ENCODE measurements around the gene KCNJ12. TPM values are rescaled to one million over a fixed set of nuclear protein-coding genes. Genes with fewer than 3 reads are reported as not detected.

The KCNJ12 gene
- total and polyA plus RNA-seq, 4 donors, result 2.6 to 7.0 (median 3.4) TPM

GRCh38 chr17:21356537-21357127 lies 19.5 kb upstream of the KCNJ12 start:
- Histone ChIP-seq H3K4me1 (ENCODE audit: control insufficient read depth, insufficient read depth, low read length) (peaks cover 13% of the 10 kb centered on the region), H3K36me3 (ENCODE audit: control insufficient read depth, insufficient read depth, low read length) (no peaks in the 10 kb centered on the region), H3K27ac (ENCODE audit: low read depth, low read length) (no peak overlapping the region), H3K9me3 (ENCODE audit: control insufficient read depth, insufficient read depth, low read length) (no peaks in the 10 kb centered on the region), H3K4me3 (ENCODE audit: low read depth, low read length) (no peak overlapping the region), H3K27me3 (ENCODE audit: control insufficient read depth, insufficient read depth, low read length) (no peaks in the 10 kb centered on the region)
- 87% methylated on average over 2 of the region's 2 CpGs for WGBS (ENCODE audit: insufficient coverage)
- DNase-seq (ENCODE audit: low read depth in 4 of 6, low spot score in 6 of 6), result no peak

DNA sequence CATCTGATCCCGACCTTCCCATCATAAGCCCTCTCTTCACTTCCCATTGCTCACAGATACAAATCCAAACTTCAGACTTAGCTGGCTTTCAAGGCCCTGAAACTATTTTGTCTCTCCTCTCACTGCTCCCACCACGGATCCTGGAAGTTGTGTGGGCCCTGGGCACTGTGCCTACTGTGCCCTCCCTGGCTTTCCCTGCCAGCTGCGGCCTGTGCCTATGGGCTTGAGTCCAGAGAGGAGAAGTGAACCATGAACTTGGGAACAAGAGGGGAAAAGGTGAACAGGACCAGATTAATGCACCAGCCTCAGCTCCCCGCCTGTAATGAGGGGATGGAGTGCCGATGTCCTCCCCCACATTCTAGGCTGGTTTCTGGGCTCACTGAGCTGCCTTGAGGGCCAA lies 18.9 kb upstream of the KCNJ12 start:
- Histone ChIP-seq H3K36me3 (ENCODE audit: control insufficient read depth, insufficient read depth, low read length) (no peaks in the 10 kb centered on the region), H3K4me1 (ENCODE audit: control insufficient read depth, insufficient read depth, low read length) (peaks cover 13% of the 10 kb centered on the region), H3K27me3 (ENCODE audit: control insufficient read depth, insufficient read depth, low read length) (no peaks in the 10 kb centered on the region), H3K27ac (ENCODE audit: low read depth, low read length) (no peak overlapping the region), H3K4me3 (ENCODE audit: low read depth, low read length) (no peak overlapping the region), H3K9me3 (ENCODE audit: control insufficient read depth, insufficient read depth, low read length) (no peaks in the 10 kb centered on the region)
- 49% methylated on average over 3 of the region's 5 CpGs for WGBS (ENCODE audit: insufficient coverage)
- no peak for DNase-seq (ENCODE audit: low read depth in 4 of 6, low spot score in 6 of 6)

DNA sequence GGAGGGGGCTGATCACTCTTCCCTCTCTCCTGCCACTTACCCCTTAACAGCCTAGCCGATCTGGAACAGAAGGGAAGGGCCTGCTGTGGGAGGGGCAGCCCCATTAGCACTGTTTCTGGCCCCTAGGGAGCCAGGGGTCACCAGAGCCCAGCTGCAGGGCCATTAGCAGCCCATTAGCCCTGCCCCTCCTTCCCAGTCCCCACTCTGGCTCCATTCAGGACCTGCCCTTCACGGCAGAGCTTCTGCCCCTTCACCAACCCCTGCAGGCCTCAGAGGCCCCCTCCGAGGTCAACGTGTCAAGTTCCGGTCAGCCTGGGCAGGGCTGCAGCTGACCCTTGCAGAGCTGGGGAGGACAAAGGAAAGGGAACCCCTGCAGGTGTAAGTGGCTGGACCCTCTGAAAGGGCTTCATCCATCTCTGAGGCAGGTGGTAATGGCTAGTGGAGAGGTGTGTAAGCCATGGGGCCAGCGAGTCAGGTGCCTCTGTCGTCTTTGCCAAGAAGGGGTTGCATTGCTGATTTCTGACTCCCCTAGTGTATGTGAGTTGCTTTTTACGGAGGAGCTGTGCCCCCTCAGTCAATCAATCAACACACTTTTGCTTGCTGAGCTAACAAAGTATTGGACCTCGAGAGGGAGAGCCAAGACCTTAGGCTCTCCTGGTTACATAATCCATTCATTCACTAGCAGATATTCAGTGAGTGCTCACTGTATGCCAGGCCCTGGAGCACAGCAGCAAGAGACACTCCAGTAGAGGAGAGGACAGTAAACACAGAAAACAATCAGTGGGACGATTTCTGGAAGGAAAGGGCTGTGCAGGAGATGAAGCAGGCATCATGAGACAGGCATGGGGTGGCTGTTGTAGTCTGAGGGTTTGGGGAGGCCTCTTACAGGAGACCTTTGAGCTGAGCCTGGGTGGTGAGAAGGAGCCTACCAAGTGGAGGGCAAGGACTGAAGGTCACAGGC lies 18.2 kb upstream of the KCNJ12 start:
- H3K36me3 ChIP-seq (ENCODE audit: control insufficient read depth, insufficient read depth, low read length), result no peaks in the 10 kb centered on the region
- WGBS (ENCODE audit: insufficient coverage), result 41% methylated on average over 3 of the region's 10 CpGs
- H3K27ac ChIP-seq (ENCODE audit: low read depth, low read length), result no peak overlapping the region
- H3K4me1 ChIP-seq (ENCODE audit: control insufficient read depth, insufficient read depth, low read length), result peaks cover 13% of the 10 kb centered on the region
- no peaks in the 10 kb centered on the region for H3K9me3 ChIP-seq (ENCODE audit: control insufficient read depth, insufficient read depth, low read length)
- H3K4me3 ChIP-seq (ENCODE audit: low read depth, low read length), result no peak overlapping the region
- no peaks in the 10 kb centered on the region for H3K27me3 ChIP-seq (ENCODE audit: control insufficient read depth, insufficient read depth, low read length)
- DNase-seq (ENCODE audit: low read depth in 4 of 6, low spot score in 6 of 6), result no peak

DNA sequence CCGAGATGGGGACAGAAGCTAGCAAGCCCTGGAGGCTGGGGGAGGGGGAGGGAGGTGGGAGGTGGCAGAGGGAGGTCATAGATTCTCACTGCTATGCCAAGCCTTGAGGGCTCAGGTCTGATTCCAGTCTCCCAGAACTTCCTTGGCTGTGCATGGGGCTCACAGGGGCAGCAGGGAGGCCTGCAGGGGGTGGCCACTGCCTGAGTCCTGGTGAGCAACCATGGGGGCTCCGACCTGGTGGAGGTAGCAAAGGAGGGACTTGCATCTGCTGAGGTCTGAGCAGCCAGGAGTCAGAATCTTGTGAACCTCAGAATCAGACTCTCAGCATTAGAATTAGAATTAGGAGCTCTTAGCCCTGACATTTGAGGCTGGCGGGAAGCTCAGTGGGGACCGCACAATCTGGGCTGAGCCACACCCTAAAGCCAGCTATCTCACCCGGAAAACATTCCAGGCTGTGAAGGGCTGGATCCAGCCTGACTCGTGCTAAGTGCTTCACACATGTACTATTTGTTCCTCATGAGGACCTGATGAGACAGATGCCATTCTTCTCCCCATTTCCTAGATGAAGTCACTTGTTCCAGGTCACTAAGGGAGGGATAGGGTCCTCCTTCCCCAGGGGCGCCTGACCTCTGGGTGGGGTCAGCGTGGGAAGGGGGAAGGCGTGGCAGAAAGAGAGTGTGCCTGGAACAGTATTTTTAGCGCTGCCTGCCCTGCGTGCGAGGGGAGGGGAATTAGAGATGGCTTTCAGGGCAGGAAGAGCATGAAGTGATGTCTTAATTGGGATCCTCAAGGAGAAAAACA lies 17.3 kb upstream of the KCNJ12 start:
- Histone ChIP-seq H3K27me3 (ENCODE audit: control insufficient read depth, insufficient read depth, low read length) (no peaks in the 10 kb centered on the region), H3K4me1 (ENCODE audit: control insufficient read depth, insufficient read depth, low read length) (peaks cover 13% of the 10 kb centered on the region), H3K36me3 (ENCODE audit: control insufficient read depth, insufficient read depth, low read length) (no peaks in the 10 kb centered on the region), H3K9me3 (ENCODE audit: control insufficient read depth, insufficient read depth, low read length) (no peaks in the 10 kb centered on the region), H3K4me3 (ENCODE audit: low read depth, low read length) (no peak overlapping the region), H3K27ac (ENCODE audit: low read depth, low read length) (no peak overlapping the region)
- DNase-seq (ENCODE audit: low read depth in 4 of 6, low spot score in 6 of 6), result no peak
- 80% methylated on average over 11 of the region's 12 CpGs for WGBS (ENCODE audit: insufficient coverage)

DNA sequence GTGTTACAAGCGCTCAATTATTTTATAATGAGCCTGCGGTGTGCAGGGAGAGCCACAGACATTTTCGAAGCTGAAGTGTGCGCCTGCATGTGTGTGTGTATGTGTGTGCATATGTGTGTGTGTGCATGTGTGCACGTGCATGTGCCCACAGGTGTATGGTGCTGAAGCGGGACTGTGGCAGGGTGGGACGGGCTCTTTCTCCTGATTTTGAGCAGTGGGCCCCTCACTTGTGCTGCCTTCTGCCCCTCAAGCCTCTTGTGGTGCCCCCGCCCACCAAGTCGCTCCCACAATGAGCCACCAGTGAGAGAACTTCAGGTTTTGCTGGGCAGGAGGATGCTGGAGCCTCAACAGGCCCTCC lies 16.7 kb upstream of the KCNJ12 start:
- Histone ChIP-seq H3K27me3 (ENCODE audit: control insufficient read depth, insufficient read depth, low read length) (no peaks in the 10 kb centered on the region), H3K27ac (ENCODE audit: low read depth, low read length) (no peak overlapping the region), H3K4me3 (ENCODE audit: low read depth, low read length) (no peak overlapping the region), H3K36me3 (ENCODE audit: control insufficient read depth, insufficient read depth, low read length) (no peaks in the 10 kb centered on the region), H3K4me1 (ENCODE audit: control insufficient read depth, insufficient read depth, low read length) (peaks cover 13% of the 10 kb centered on the region), H3K9me3 (ENCODE audit: control insufficient read depth, insufficient read depth, low read length) (no peaks in the 10 kb centered on the region)
- 81% methylated on average over 9 of the region's 9 CpGs for WGBS (ENCODE audit: insufficient coverage)
- no peak for DNase-seq (ENCODE audit: low read depth in 4 of 6, low spot score in 6 of 6)

- peaks cover 13% of the 10 kb centered on the region for H3K4me1 ChIP-seq (ENCODE audit: control insufficient read depth, insufficient read depth, low read length)
- WGBS (ENCODE audit: insufficient coverage), result 31% methylated on average over 7 of the region's 7 CpGs
- no peak overlapping the region for H3K27ac ChIP-seq (ENCODE audit: low read depth, low read length)
Observed at GRCh38 chr17:21360048-21360447, 16.1 kb upstream of the KCNJ12 start.

GRCh38 chr17:21361020-21361809 lies 14.9 kb upstream of the KCNJ12 start:
- no peaks in the 10 kb centered on the region for H3K9me3 ChIP-seq (ENCODE audit: control insufficient read depth, insufficient read depth, low read length)
- H3K4me3 ChIP-seq (ENCODE audit: low read depth, low read length), result no peak overlapping the region
- WGBS (ENCODE audit: insufficient coverage), result 60% methylated on average over 4 of the region's 5 CpGs
- no peak overlapping the region for H3K27ac ChIP-seq (ENCODE audit: low read depth, low read length)
- H3K27me3 ChIP-seq (ENCODE audit: control insufficient read depth, insufficient read depth, low read length), result no peaks in the 10 kb centered on the region
- peaks cover 13% of the 10 kb centered on the region for H3K4me1 ChIP-seq (ENCODE audit: control insufficient read depth, insufficient read depth, low read length)
- DNase-seq (ENCODE audit: low read depth in 4 of 6, low spot score in 6 of 6), result no peak
- H3K36me3 ChIP-seq (ENCODE audit: control insufficient read depth, insufficient read depth, low read length), result no peaks in the 10 kb centered on the region

More at GRCh38 chr17:21360048-21360447, 16.1 kb upstream of the KCNJ12 start:
- Histone ChIP-seq H3K9me3 (ENCODE audit: control insufficient read depth, insufficient read depth, low read length) (no peaks in the 10 kb centered on the region), H3K4me3 (ENCODE audit: low read depth, low read length) (no peak overlapping the region), H3K27me3 (ENCODE audit: control insufficient read depth, insufficient read depth, low read length) (no peaks in the 10 kb centered on the region), H3K36me3 (ENCODE audit: control insufficient read depth, insufficient read depth, low read length) (no peaks in the 10 kb centered on the region)
- DNase-seq (ENCODE audit: low read depth in 4 of 6, low spot score in 6 of 6), result no peak

DNA sequence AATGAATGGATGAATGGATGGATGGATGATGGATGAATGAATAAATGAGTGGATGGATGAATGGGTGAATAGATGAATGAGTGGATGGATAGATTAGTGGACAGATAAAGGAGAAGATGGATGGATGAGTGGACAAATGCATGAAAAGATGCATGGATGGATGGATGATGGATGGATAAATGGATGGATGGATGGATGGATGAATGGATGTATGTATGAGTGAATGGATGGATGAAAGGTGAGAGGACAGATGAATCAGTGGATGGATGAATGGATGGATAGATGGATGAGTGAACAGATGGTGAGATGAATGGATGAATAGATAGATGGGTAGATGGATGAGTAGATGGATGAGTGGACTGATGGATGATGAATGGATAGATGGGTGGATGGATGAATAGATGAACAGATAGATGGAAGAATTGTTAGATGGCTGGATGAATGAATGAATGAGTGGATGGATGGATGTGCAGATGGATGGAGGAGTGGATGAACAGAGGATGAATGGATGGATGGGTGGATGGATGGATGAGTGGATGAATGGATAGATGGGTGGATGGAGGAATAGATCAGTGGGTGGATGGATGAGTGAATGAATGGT lies 13.7 kb upstream of the KCNJ12 start:
- Histone ChIP-seq H3K9me3 (ENCODE audit: control insufficient read depth, insufficient read depth, low read length) (no peaks in the 10 kb centered on the region), H3K36me3 (ENCODE audit: control insufficient read depth, insufficient read depth, low read length) (no peaks in the 10 kb centered on the region)

More for the DNA sequence above, 13.7 kb upstream of the KCNJ12 start:
- Histone ChIP-seq H3K27me3 (ENCODE audit: control insufficient read depth, insufficient read depth, low read length) (no peaks in the 10 kb centered on the region), H3K4me1 (ENCODE audit: control insufficient read depth, insufficient read depth, low read length) (peaks cover 10% of the 10 kb centered on the region), H3K27ac (ENCODE audit: low read depth, low read length) (no peak overlapping the region), H3K4me3 (ENCODE audit: low read depth, low read length) (no peak overlapping the region)
- DNase-seq (ENCODE audit: low read depth in 4 of 6, low spot score in 6 of 6), result no peak
